Retina (tissue), 1 donor: ENCODE data around the gene THOC1.
A peak's percentile ranks its signal among the peaks of the same experiment; 100 is the strongest.

ENCODE experiments used
- DNase-seq: peaks from one replicate; pipeline ENCODE4 v3.0.0-alpha.2; 2016

Gene THOC1

GRCh38 chr18:213505-213904 lies 54.3 kb downstream of the THOC1 start:
- DNase-seq: peak; percentile 6

- DNase-seq: no peak
Measured at GRCh38 chr18:212780-213179, 55.1 kb downstream of the THOC1 start.

GRCh38 chr18:211582-211981 lies 56.3 kb downstream of the THOC1 start:
- no peak for DNase-seq

- DNase-seq: no peak
Measured at GRCh38 chr18:210733-211132, 57.1 kb downstream of the THOC1 start.

GRCh38 chr18:210075-210474 lies 57.8 kb downstream of the THOC1 start:
- DNase-seq: no peak

- no peak for DNase-seq
Measured at GRCh38 chr18:199768-200167, 68.1 kb downstream of the THOC1 start.

- no peak for DNase-seq
Measured at GRCh38 chr18:199214-199613, 68.6 kb downstream of the THOC1 start.

- DNase-seq: no peak
Measured at GRCh38 chr18:195651-196050, 72.2 kb downstream of the THOC1 start.

- no peak for DNase-seq
Measured at GRCh38 chr18:192801-193200, 75.0 kb downstream of the THOC1 start.

GRCh38 chr18:191725-192124 lies 76.1 kb downstream of the THOC1 start:
- DNase-seq: no peak

- DNase-seq: no peak
Measured at GRCh38 chr18:189254-189653, 78.6 kb downstream of the THOC1 start.

- no peak for DNase-seq
Measured at GRCh38 chr18:183769-184168, 84.1 kb downstream of the THOC1 start.

- no peak for DNase-seq
Measured at GRCh38 chr18:181711-182110, 86.1 kb downstream of the THOC1 start.

- DNase-seq: no peak
Measured at GRCh38 chr18:179499-179898, 88.3 kb downstream of the THOC1 start.

GRCh38 chr18:172361-172760 lies 95.5 kb downstream of the THOC1 start:
- no peak for DNase-seq
